Keratinocyte (primary cell): ENCODE results near the gene CACNA1S.

Experiments used
- EZH2 ChIP-seq: IDR thresholded peaks from one replicate; pipeline ENCODE4 v1.6.1; 2012; ENCODE audit warnings: inconsistent platforms, mild to moderate bottlenecking, low read length, moderate library complexity
- TF ChIP-seq, protein P1 (sequence below), 3 experiments: IDR thresholded peaks in 1 of 3; conservative IDR thresholded peaks in 1 of 3; optimal IDR thresholded peaks in 1 of 3; 2 replicates in 2 of 3; 3 replicates in 1 of 3; pipeline versions ENCODE3 to v1.5.1; 2011; ENCODE audit warnings: low read length in 3 of 3, mild to moderate bottlenecking in 3 of 3, moderate library complexity in 2 of 3, control low read depth in 1 of 3, inconsistent platforms in 1 of 3; ENCODE audit not compliant: insufficient read depth in 2 of 3; ENCODE audit errors: extremely low read depth in 1 of 3

DNA sequence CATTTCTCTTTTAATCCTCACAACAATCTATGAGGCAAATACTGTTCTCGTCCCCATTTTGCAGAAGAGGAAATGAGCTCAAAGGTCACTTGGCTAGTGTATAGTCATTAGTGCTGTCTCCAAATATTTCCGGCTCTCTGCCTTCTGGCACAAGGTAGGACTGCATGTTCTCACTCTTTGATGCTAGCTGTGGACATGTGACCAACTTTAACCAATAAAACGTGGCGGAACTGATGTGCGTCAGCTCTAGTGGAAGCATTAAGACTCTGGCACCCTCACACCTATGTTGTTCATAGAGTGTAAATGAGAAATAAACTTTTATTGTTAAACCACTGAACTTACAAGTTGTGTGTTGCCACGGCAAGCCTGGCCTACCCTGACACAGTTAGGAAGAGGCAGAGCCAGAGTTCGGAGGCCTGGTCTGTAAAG is 83.8 kb downstream of the CACNA1S start:
- TF ChIP-seq, protein P1, sequence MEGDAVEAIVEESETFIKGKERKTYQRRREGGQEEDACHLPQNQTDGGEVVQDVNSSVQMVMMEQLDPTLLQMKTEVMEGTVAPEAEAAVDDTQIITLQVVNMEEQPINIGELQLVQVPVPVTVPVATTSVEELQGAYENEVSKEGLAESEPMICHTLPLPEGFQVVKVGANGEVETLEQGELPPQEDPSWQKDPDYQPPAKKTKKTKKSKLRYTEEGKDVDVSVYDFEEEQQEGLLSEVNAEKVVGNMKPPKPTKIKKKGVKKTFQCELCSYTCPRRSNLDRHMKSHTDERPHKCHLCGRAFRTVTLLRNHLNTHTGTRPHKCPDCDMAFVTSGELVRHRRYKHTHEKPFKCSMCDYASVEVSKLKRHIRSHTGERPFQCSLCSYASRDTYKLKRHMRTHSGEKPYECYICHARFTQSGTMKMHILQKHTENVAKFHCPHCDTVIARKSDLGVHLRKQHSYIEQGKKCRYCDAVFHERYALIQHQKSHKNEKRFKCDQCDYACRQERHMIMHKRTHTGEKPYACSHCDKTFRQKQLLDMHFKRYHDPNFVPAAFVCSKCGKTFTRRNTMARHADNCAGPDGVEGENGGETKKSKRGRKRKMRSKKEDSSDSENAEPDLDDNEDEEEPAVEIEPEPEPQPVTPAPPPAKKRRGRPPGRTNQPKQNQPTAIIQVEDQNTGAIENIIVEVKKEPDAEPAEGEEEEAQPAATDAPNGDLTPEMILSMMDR (optimal IDR thresholded peaks at IDR 0.05 in 1 of 3, IDR thresholded peaks at IDR 0.05 in 1 of 3, conservative IDR thresholded peaks at IDR 0.05 in 1 of 3; ENCODE audit: extremely low read depth in 1 of 3, insufficient read depth in 2 of 3, low read length in 3 of 3): no peak
- TF ChIP-seq EZH2: no peak
